ENCODE results near the gene RAB1A. TPM values are rescaled to one million over a fixed set of nuclear protein-coding genes. Genes with fewer than 3 reads are reported as not detected.

RAB1A gene
- total and polyA plus RNA-seq, 2 of the 13 experiments (the other 11 are each of a cell fraction or from before 2014, with no cell fraction given), result 206 to 226 TPM

- TF ChIP-seq ZNF704 (CRISPR knock-in tag; IDR thresholded peaks at IDR 0.05; ENCODE audit: borderline replicate concordance), result no peak
- no peak for TF ChIP-seq BHLHE40 (IDR thresholded peaks at IDR 0.05; ENCODE audit: low read length)
- no peak for TF ChIP-seq RBM22 (optimal IDR thresholded peaks at IDR 0.05; ENCODE audit: low read length)
- TF ChIP-seq GPBP1L1 (CRISPR knock-in tag; IDR thresholded peaks at IDR 0.05), result no peak
- TF ChIP-seq ZNF776 (CRISPR knock-in tag; IDR thresholded peaks at IDR 0.05), result no peak; the same call in none of the 2 replicates
- no peak for TF ChIP-seq FOXO4 (CRISPR knock-in tag; conservative IDR thresholded peaks at IDR 0.05)
- no peak for TF ChIP-seq SKIL (CRISPR knock-in tag; IDR thresholded peaks at IDR 0.05; ENCODE audit: borderline replicate concordance)
- no peak for TF ChIP-seq ZMYM2 (CRISPR knock-in tag; IDR thresholded peaks at IDR 0.05)
- peak; percentile 86 for TF ChIP-seq HOMEZ (CRISPR knock-in tag; IDR thresholded peaks at IDR 0.05; ENCODE audit: low read depth)
- TF ChIP-seq GTF2F1 (IDR thresholded peaks at IDR 0.05; ENCODE audit: low read length), result peak; percentile 72; the same call in 1 of the 2 replicates
- no peak for TF ChIP-seq BCLAF1 (IDR thresholded peaks at IDR 0.05)
- no peak for TF ChIP-seq ZNF83 (CRISPR knock-in tag; IDR thresholded peaks at IDR 0.05; ENCODE audit: borderline replicate concordance)
- peak; percentile 63; the same call in 1 of the 2 replicates for TF ChIP-seq KAT7 (CRISPR knock-in tag; IDR thresholded peaks at IDR 0.05; ENCODE audit: borderline replicate concordance)
- TF ChIP-seq ZNF784 (CRISPR knock-in tag; IDR thresholded peaks at IDR 0.05; ENCODE audit: borderline replicate concordance), result no peak
- TF ChIP-seq JUN (CRISPR knock-in tag; IDR thresholded peaks at IDR 0.05), result peak; percentile 83
- 0 out of 2 replicates have a peak, but pooled peaks have one; percentile 36 for TF ChIP-seq MEF2D (CRISPR knock-in tag; IDR thresholded peaks at IDR 0.05)
Measured at GRCh38 chr2:65129826-65130663, at the start of gene RAB1A (continued).
